HG03342 (cell line): ENCODE data around the gene PIK3CG.
"Not testable (repeated sequence)": the region's sequence is repeated elsewhere in the genome, so short reads cannot be mapped to it uniquely, and the experiment has no call there.

Experiments
- ATAC-seq: cut with Tn5 transposase; IDR thresholded peaks from one replicate; pipeline ENCODE4 v1.9.1; 2021; ENCODE audit warnings: mild to moderate bottlenecking, moderate library complexity; ENCODE audit not compliant: unreplicated experiment

PIK3CG gene

DNA sequence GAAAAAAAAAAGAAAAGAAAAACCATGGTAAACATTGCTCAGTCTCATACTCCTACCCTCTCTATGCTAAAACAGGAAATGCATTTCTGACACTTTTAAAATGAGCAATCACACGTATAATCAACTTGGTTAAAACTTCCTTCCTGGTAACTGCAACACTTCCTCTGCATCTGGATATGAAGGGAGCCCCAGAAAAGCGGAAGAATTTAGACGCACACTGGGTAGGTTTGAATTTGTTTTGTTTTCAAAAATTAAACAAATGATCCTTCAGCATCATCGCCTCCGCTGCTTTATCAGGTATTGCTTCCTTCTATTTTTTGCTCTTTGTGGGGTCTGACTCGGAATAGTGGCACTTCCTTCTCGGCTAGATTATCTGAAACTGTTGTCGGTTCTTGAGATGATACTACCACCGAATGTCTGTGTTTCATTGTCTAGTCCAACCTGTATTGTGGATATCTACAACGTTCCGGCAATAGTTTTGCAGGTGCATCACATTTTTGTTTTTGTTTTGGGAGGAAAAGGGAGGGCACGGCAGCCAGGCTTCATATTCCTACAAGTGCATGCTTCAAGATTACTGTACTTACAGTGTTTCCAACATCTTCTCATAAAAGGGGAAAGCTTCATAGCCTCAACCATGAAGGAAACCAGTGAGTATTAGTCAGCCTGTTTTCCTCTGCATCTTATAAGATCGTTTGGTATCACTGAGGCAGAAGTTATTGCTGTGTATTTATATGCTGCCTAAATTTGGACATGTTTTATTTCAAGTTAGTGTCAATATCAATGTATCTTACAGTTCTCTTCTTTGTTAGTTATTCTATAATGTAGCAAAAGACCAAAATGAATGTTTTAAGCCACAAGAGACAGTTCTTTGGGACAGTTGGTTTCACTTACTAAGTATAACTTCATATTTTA, at the start of gene PIK3CG:
PIK3CG (plus strand) TSS at position 153 of the 912 bp plus-strand sequence. CDS start 2,280 bp downstream, outside the sequence.
- peak; percentile 69 for ATAC-seq

DNA sequence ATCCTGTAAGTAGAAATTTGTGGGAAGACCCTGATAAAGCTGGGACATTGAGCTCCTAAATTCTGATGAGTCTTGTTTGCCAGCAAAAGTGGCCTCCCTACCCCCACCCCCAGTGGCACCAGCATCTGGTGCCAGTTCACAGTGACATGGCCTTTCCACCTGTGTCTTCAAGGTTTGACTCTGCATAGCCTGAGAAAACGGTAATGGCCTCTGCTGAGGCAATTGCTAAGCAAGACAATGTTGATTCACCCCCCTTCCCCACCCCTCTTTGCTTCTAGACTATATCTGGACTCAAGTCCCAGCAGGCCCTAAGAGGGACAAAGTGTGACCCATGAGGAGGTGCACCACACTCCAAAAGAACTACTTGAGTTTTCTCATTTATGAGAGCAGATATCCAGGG, 48.0 kb upstream of the PIK3CG start:
- no peak for ATAC-seq

DNA sequence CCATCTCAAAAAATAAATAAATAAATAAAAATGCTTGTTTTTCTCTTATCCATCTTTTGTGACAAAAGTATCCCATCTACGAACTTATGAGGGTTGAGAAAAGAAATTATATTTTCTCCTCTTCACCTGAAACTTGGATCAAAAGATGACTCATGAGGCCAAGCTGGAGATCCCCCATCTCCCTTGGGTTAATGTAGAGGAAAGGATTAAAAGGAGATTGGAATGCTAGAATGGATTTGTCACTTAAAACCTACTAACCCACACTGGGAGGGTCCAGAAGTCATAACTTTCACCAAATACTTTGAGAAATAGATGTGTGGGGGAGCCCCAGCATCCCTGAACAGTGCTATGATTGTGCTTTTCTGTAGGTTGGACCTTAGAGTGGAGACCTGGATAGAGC, 46.3 kb upstream of the PIK3CG start:
- ATAC-seq: no peak

DNA sequence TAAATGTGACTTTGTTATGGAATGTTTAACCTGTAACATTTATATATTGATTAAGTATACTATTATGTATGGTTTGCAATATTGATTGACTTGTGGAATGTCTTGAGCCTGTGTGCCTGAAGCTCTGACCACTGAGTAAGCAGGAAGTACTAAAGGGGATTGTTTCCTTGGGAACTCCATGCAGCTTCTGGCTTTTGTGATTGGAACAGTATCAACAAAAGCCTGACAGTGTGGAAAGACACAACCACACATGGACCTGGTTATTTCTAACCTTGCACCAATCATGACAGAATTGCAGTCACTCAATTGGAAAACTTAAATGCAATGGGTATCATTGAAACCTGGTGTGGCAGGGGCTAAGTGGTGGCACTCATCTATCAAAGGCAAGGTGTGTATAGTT, 45.5 kb upstream of the PIK3CG start:
- no peak for ATAC-seq

DNA sequence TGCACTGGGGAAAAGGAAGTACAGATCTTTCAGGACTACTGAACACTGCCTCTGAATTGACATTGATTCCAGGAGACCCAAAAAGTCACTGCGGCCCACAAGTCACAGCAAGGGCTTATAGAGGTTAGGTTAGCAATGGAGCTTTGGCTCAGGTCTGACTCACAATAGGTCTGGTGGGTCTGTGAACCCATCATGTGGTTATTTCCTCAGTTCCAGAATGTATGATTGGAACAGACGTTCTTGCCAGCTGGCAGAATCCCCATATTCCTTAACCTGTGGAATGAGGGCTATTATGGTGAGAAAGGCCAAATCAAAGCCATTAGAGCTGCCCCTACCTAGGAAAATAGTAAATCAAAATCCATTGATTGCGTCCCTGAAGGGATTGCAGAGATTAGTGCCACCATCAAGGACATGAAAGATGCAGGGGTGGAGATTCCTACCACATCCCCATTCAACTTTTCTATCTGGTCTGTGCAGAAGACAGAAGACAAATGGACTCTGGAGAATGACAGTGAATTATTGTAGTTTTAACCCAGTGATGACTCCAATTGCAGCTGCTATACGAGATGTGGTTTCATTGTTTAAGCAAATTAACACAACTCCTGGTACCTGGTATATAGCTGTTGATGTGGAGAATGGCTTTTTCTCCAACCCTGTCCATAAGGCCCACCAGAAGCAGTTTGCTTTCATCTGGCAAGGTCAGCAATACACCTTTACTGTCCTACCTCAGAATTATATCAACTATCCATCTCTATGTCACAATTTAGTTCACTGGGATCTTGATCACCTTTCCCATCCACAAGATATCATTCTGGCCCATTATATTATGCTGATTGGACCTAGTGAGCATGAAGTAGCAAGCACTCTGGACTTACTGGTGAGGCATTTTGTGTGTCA, 44.5 kb upstream of the PIK3CG start:
- ATAC-seq: no peak

DNA sequence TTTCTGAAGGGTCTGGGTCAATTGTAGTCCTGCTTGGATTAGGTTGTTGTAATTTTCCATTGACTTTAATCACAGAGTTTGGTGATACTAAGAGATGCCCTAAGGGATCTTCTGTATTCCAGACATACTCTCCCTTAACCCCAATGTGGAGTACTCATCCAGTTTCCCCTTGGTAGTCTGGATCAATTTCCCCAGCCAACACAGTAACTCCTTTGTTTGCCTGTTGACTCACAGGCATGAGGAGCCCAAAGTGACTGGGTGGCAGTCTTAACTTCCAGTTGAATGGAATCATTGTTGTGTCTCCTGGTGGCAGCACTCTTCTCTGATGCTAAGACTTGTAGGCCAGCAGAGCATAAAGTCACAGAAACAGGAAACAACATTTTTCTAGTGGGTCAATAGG, 41.5 kb upstream of the PIK3CG start:
- no peak for ATAC-seq

DNA sequence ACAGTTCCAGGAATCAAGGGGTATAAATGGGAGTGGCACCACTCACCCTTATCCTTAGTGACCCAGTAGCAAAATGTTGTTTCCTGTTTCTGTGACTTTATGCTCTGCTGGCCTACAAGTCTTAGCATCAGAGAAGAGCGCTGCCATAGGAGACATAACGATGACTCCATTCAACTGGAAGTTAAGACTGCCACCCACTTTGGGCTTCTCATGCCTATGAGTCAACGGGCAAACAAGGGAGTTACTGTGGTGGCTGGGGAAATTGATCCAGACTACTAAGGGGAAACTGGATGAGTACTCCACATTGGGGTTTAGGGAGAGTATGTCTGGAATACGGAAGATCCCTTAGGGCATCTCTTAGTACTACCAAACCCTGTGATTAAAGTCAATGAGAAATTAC, 40.6 kb upstream of the PIK3CG start:
- no peak for ATAC-seq

DNA sequence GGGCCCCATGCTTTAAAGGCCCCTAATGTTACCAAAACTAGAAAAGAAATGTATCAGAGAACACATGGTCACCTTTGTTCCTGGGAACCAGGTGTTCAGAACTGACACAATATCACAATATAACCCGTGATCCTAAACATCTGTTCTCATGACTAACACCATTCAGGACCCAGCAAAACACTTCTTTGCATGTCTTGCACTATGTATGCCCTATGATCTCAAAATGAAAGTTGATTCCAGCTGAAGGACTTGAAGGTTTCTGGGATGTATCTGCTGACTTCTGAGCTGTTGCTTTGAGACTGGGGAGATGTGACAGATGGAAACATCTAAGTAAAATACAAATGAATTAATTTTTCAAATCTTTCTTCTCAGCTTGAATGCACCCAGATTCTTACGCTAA, 37.5 kb upstream of the PIK3CG start:
- no peak for ATAC-seq

DNA sequence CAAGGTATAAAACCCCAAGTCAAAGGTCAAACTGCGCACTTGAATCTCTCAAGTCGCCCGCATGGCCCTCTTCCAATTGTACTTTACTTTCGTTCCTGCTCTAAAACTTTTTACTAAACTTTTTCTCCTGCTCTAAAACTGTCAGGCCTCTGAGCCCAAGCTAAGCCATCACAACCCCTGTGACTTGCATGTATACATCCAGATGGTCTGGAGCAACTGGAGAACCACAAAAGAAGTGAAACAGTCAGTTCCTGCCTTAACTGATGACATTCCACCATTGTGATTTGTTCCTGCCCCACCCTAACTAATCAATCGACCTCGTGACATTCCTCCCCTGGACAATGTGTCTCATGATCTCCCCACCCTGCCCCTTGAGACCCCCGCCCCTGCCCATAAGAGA, 35.6 kb upstream of the PIK3CG start:
- no peak for ATAC-seq

DNA sequence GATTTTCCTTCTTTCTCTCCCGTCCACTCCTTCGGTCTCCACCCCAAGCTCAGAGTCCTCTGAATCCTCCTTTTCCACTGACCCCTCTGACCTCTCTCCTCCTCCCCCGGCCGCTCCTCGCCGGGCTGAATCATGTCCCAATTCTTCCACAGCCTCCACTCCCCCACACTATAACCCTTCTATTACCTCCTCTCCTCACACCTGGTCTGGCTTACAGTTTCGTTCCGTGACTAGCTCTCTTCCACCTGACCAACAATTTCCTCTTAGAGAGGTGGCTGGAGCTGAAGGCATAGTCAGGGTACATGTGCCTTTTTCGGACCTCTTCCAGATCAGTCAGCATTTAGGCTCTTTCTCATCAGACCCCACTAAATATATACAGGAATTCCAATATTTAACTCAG, 34.2 kb upstream of the PIK3CG start:
- ATAC-seq: not testable (repeated sequence)

DNA sequence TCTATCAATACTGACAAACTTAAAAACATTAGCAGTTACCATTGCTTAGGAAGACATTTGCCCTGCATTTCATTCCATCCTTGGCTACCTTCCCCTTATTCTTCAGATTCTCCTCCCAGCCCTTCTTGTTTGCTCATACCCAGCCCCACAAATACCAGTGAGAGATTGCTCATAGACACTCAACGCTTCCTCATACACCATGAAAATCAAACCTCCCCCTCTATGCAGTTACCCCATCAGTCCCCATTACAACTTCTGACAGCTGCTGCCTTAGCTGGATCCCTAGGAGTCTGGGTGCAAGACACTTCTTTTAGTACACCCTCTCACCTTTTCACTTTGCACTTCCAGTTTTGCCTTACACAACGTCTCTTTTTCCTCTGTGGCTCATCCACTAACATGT, 28.3 kb upstream of the PIK3CG start:
- ATAC-seq: no peak

DNA sequence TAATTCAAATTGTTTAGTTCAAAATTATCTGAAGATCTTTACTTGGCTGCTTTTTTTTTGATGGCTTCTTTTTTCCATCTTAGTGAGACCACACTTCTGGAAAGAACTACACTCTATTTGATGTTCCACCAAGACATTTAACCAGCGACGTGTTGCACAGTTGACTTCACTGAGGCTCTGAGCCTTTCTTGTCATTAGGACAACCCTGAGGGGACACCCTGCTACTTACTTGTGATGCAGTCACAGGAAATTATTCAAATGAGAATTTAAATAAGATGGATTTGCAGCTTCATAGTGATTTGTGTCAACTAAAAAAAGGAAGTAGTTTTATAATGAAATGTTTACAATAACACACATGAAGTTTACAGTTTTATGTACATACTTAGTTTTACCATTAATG, 25.6 kb upstream of the PIK3CG start:
- ATAC-seq: no peak

DNA sequence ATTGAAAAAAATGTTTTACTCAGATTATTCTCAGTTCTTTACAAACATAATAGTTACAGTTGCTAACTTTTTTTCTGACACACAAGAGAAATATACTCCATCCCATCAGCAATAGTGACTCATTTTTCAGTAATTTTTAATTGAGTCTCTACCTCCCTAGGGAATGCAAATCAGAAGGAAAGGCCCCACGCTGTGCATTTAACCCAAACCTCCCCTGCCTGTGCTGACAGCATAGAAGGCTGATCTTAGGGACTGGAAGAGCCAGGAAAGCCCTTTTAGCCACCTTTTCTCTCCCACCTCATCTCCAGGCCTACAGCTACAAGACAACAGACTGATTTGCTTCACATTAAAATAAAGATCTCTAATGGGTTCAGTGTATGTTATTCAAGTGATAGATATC, 24.7 kb upstream of the PIK3CG start:
- no peak for ATAC-seq

DNA sequence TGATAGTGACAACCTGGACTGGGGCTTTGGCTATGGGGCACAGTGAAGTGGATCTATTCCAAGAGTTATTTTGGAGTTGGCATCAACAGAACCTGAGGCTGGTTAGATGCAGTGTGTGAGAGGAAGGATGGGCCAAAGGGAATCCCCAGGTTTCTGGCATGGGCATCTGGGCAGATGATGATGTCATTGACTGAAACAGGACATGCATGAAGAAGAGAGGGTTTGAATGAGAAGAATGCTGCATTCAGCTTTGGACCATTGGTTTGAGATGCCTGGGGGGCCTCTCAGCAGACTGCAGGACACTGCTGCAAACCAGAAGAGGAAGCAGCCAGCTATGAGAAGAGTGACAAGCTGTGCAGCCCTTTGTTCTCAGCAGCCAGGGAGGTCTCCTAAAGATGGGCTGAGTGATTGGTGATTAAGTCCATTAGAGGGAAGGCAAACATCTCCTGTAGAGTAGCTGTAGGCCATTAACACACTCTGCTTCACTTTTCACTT, 23.1 kb upstream of the PIK3CG start:
- no peak for ATAC-seq

DNA sequence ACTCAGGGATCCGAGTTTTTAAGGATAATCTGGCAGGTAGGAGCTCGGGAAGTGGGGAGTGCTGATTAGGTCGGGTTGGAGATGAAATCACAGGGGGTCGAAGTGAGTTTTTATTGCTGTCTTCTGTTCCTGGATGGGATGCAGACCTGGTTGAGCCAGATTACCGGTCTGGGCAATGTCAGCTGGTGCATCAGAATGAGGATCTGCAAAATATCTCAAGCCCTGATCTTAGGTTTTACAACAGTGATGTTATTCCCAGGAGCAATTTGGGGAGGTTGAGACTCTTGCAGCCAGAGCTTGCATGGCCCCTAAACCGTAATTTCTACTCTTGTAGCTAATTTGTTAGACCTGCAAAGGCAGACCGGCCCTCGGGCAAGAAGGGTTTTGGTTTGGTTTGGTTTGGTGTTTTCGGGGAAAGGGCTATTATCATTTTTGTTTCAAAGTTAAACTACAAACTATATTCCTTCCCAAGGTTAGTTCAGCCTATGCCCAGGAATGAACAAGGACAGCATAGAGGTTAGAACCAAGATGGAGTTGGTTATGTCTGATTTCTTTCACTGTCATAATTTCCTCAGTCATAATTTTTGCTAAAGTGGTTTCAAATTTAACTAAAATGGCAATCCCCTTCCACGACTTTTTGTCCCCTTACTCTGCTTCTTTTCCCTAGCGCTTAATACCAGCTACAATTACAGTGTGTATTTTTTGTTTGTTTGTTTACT, 20.6 kb upstream of the PIK3CG start:
- ATAC-seq: no peak

DNA sequence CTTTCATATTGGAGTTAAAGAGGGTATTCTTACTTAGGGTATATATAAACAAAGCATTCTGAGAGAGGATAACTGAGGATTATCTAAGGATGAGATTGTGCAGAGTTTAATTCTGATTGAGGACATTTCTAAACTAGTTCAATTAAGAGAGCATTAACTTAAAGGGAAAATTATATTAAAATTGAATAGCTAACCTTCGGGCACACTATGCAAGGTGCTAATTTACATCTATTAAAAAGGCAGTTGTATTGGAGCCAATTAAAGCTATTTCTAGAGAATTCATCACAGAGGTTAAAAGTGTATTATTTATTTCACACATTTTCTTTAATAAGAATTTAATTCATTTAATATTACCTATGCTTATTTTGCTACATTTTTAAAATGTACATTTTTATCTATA, 17.0 kb upstream of the PIK3CG start:
- ATAC-seq: no peak

DNA sequence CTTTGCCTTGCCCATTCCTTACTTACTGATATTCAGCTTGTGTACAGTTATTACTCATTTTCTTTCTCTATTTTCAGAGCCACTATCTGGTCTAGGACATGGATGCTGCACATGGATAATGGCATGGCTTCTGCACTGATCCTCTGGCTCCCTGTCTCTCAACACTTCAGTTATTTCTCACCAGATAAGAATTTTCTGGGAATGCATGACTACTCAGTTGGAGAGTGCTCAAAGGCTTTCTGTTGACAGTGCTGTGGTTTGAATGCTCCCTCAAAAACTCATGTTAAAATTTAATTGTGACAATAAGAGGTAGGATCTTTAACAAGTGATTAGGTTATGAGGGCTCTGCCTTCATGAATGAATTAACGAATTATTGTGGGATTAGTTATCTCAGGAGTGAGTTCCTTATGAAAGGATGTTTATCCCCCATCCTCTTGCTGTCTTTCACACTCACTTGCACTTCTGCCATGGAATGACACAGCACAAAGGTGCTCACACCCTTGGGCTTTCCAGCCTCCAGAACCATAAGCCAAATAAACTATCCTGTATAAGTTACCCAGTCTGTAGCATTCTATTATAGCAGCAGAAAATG, 16.1 kb upstream of the PIK3CG start:
- ATAC-seq: no peak

DNA sequence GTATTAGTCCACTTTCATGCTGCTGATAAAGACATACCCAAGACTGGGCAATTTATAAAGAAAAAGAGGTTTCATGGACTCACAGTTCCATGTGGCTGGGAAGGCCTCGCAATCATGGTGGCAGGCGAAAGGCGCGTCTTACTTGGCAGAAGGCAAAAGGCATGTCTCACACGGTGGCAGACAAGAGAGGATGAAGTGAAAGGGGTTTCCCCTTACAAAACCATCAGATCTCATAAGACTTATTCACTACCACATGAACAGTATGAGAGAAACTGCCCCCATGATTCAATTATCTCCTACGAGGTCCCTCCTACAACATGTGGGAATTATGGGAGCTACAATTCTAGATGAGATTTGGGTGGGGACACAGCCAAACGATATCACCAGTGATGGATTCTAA, 13.4 kb upstream of the PIK3CG start:
- ATAC-seq: not testable (repeated sequence)

DNA sequence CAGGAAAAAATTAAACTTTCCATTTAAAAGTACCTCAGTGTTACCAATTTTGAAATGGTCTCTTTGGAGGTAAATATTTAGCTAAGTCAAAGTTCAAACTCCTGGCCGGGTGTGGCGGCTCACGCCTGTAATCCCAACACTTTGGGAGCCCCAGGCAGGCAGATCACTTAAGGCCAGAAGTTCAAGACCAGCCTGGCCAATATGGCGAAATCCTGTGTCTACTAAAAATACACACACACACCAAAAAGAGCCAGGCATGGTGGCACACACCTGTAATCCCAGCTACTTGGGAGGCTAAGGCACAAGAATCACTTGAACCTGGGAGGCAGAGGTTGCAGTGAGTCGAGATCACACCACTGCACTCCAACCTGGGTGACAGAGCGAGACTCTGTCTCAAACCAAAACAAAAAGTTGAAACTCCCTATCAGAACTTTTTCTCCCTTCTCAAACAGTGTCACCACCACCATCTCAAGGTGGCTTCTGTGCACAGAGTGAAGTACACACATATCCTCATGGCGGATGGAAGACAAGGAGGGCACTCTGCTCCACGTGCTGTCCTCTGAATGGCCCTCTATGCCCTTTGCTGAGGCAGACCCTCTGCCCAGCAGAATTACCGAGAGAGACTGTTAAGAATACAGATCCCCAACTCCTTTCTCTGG, 11.7 kb upstream of the PIK3CG start:
- ATAC-seq: no peak

DNA sequence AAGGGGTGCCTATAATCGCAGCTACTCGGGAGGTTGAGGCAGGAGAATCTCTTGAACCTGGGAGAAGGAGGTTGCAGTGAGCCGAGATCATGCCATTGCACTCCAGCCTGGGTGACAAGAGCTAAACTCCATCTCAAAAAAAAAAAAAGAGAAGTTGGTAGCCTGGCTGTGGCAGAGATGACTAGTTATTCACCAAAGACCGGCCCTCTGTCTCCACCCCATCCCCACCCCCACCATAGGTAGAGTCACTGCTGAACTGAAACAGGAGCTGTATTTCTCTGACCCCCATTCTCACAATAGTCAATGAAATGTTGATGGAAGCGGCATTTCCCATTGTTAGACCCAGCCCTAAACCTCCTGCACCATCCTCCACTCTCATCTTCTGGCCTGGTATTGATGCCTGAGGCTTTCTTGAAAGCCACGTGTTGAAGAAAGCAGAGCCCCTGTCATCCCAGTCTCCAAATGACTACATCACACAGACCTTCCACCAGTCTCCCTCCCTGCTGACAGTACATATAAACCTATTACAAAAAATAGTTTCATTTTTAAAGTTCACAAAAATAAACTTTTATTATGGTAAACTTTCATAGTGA, 9.4 kb upstream of the PIK3CG start:
- ATAC-seq: no peak
